ENCODE data around the gene ARHGAP12. TPM values are rescaled to one million over a fixed set of nuclear protein-coding genes. Genes with fewer than 3 reads are reported as not detected.

Gene ARHGAP12
- 27.2 TPM for total RNA-seq
- long read RNA-seq, full-length matches to known transcripts = 10 of 18 reads
- long read RNA-seq, partial matches to known transcripts = 2 of 18 reads
- long read RNA-seq, other reads (novel, unspliced or antisense) = 6 of 18 reads

GRCh38 chr10:31928549-31929260, at the start of gene ARHGAP12:
ARHGAP12 (minus strand) TSS chr10:31928831; CDS start chr10:31908855, 19,976 bp downstream.
- intact Hi-C loops (cut with DNase I) = no loop called here
- H3K4me3 ChIP-seq = peak within 1 kb of the TSS; percentile 73

GRCh38 chr10:31978156-31978483, 49.5 kb upstream of the ARHGAP12 start:
- Histone ChIP-seq H3K27ac (no peak overlapping the region), H3K4me1 (peaks cover 8% of the 10 kb centered on the region), H3K27me3 (no peaks in the 10 kb centered on the region), H3K4me3 (no peak overlapping the region), H3K36me3 (no peaks in the 10 kb centered on the region), H3K9me3 (no peaks in the 10 kb centered on the region)
- ATAC-seq (no peak), DNase-seq (no peak)
- intact Hi-C loops (cut with DNase I) = no loop called here
- no peak for TF ChIP-seq CTCF (IDR thresholded peaks at IDR 0.05)

More at GRCh38 chr10:31928549-31929260, at the start of gene ARHGAP12:
- Histone ChIP-seq H3K27me3 (no peaks in the 10 kb centered on the region), H3K4me1 (peaks cover 41% of the 10 kb centered on the region), H3K27ac (peak within 1 kb of the TSS; percentile 91), H3K36me3 (no peaks in the 10 kb centered on the region), H3K9me3 (no peaks in the 10 kb centered on the region)
- ATAC-seq = peak; percentile 97
- DNase-seq = peak; percentile 96
- no peak for TF ChIP-seq CTCF (IDR thresholded peaks at IDR 0.05)

- no peak overlapping the region for H3K27ac ChIP-seq
- ATAC-seq (peak; percentile 88), DNase-seq (no peak)
- no peak for TF ChIP-seq CTCF (IDR thresholded peaks at IDR 0.05)
- no peaks in the 10 kb centered on the region for H3K36me3 ChIP-seq
- H3K27me3 ChIP-seq = no peaks in the 10 kb centered on the region
- H3K4me3 ChIP-seq = no peak overlapping the region
- H3K4me1 ChIP-seq = peaks cover 8% of the 10 kb centered on the region
- intact Hi-C loops (cut with DNase I) = no loop called here
- no peaks in the 10 kb centered on the region for H3K9me3 ChIP-seq
Observed at GRCh38 chr10:31977440-31978155, 49.0 kb upstream of the ARHGAP12 start.

GRCh38 chr10:31975157-31975765, 46.6 kb upstream of the ARHGAP12 start:
- no peaks in the 10 kb centered on the region for H3K27me3 ChIP-seq
- no peak overlapping the region for H3K4me3 ChIP-seq
- no peak overlapping the region for H3K27ac ChIP-seq
- H3K4me1 ChIP-seq = peaks cover 8% of the 10 kb centered on the region
- no peaks in the 10 kb centered on the region for H3K9me3 ChIP-seq
- H3K36me3 ChIP-seq = no peaks in the 10 kb centered on the region
- ATAC-seq (no peak), DNase-seq (no peak)
- intact Hi-C loops (cut with DNase I) = no loop called here
- no peak for TF ChIP-seq CTCF (IDR thresholded peaks at IDR 0.05)

GRCh38 chr10:31974434-31975124, 45.9 kb upstream of the ARHGAP12 start:
- TF ChIP-seq CTCF (IDR thresholded peaks at IDR 0.05) = no peak
- intact Hi-C loops (cut with DNase I) = no loop called here
- H3K27me3 ChIP-seq = no peaks in the 10 kb centered on the region
- no peaks in the 10 kb centered on the region for H3K9me3 ChIP-seq
- H3K4me3 ChIP-seq = no peak overlapping the region
- ATAC-seq = no peak
- no peak for DNase-seq
- no peak overlapping the region for H3K27ac ChIP-seq
- H3K4me1 ChIP-seq = peaks cover 8% of the 10 kb centered on the region
- H3K36me3 ChIP-seq = no peaks in the 10 kb centered on the region

Data from upper lobe of right lung (tissue), 1 donor.